ENCODE results near the gene WDR82.

The WDR82 gene

DNA sequence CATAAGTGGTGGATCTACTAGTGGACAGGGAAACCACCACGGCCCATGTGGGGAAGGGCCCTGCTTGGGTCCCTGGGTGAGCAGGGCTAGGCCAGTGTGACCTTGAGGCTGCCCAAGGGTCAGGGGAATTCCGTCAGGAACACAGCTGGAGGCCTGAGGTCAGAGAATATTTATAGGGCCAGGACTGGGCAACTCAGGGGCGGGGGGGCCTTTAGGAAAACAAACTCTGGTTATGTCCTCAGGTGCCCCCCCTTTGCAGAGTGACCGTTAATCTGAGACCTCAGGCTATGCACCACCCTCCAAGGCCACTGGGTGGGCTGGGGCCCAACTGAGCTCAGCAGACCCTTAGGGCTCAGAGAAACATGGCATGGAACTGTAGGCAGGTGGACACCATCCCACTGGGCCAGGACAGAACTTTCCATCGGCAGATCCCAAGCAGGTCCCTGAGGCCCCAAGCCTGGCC lies 42.0 kb downstream of the WDR82 start:
- no peak for DNase-seq

DNA sequence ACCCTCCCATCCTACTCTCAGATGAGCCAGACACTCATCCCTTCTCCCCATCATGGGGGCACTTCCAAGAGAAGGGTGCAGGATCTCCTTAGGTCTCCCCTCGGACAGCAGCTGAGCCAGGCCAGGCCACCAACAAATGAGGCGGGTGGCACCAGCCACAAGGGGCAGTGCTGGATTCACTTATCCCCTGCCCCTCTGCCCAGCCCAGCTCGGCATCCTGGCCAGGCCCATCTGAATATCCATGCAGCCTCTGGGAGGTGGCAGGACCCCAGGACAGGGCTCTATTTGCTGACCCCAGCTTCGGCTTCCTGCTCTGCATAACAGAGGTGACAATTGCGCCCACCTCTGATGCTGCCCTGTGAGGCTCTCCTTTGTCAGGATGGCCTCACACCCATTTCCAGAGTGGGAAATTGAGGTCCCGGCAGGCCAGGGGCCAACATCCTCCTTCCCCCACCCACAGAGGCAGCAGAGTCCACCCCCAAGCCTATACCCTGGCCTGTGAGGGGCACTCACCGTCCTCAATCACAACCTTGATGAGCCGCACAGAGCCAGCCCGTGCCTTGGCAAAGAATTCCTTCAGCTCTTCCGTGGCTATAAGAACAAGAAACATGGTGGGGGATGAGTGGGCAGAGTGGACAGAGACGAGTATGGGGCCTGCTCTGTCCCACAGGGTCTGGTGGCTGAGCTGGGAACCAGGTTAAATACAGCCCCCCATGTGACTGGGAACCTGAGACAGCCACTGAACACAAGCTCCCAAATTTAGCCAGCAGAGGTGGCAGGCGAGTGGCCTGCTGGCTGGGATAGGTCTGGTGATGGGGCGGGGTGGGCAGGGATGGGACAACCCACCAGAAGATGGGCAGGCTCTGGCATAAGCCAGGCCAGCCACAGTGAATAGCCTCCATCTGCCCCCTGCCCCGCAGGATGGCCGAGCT lies 43.7 kb downstream of the WDR82 start:
- DNase-seq: no peak

DNA sequence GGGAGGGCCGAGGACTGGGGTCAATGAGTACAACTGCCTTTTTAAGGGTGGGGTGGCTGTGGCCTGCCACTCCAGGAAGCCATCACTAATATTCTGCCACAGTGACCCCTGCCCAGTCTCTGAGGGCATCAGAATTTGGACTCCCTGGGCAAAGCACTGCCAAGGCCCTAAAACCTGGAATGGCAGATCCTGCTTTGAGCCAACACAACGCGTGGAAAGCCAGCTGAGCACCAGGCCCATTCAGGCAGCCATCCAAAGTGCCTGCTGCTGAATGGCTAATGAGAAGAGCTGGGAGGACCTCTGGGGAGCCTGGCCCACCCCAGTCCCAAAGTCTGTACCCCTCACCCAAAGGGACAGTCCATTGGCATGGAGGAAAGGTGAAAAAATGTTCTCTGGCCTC lies 44.5 kb downstream of the WDR82 start:
- no peak for DNase-seq

DNA sequence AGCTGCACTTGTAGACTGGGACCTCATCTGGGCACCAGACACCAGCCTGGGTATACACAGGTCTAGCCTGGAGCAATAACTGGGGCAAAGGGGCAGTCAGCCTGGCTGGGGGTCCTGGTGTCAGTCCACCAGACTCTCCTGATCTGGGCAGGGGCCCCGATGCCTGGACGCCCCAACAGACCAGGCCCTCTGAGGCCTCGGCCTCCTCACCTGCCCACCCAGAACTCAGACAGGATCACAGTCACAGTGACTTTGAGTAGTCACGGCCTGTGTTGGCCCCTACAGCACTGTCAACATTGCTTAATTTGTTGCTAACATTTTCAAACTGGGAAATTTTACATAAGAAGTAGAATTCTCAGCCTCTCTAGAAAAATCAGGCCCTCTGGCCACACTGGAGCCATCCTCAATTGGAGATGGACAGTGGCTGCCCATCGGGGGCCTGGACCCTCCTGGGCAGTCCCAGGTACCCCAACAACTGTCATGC lies 45.3 kb downstream of the WDR82 start:
- DNase-seq: no peak

DNA sequence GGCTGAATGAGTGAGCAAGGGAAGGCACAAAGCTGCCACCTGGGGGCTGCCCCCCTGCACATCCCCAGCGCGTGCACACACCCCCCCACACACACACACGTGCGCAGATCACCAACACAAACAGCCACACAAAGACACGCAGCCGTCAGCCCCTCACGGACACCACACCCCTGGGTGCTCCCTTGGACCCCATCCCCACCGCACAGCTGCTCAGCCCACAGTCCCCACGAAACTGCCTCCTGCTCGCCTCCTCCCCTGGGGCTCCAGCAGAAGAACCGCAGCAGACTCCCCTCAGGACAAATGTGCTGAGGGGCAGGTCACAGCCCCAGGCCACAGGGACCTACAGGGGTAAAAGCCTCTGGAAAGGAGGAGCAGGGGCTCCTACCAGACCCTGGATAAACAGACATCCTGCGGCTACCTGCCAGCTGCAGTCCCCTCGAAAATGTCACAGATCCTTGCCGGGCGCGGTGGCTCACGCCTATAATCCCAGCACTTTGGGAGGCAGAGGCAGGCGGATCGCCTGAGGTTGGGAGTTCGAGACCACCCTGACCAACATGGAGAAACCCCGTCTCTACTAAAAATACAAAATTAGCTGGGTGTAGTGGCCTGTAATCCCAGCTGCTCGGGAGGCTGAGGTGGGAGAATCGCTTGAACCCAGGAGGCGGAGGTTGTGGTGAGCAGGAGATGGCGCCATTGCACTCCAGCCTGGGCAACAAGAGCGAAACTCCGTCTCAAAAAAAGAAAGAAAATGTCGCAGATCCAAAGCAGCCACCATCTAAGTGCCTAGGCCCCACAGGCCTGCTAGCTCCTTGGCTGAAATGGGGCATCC lies 46.0 kb downstream of the WDR82 start:
- DNase-seq: no peak

DNA sequence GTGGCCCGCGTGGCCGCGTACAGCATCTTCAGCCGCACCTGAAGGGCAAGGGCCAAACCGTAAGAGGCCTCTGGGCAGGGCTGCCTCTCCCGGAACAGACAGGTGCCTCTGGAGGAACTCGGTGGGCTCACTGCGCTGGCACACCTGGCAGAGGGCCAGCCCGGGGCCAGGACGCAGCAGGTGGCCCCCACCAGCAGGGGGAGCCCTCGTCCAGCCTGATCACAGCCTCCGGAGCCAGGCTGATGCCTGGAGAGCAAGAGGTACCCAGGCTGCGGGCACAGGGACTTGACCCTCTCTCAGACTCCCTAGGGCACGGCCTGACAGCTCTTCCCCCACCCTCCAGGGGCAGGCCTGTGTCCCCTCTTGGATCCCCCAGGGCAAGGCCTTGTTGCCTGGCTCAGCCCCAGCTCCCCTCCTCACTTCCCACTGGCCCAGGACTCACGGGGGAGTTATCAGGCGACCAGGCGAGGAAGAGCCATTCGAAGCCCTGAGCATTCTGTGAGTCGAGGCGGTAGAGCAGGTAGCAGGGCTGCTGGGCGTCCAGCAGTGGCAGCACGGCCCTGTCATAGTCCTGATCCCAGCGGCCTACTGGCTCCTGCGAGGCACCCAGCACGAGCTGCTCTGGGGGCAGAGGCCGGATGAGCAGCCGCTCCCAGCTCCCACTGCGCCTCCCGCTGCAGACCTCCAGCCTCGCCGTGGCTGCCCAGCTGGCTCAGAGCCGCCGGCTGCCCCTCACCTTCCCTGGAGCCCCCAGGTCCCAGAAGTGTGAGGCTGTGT lies 46.8 kb downstream of the WDR82 start:
- peak; percentile 92 for DNase-seq

DNA sequence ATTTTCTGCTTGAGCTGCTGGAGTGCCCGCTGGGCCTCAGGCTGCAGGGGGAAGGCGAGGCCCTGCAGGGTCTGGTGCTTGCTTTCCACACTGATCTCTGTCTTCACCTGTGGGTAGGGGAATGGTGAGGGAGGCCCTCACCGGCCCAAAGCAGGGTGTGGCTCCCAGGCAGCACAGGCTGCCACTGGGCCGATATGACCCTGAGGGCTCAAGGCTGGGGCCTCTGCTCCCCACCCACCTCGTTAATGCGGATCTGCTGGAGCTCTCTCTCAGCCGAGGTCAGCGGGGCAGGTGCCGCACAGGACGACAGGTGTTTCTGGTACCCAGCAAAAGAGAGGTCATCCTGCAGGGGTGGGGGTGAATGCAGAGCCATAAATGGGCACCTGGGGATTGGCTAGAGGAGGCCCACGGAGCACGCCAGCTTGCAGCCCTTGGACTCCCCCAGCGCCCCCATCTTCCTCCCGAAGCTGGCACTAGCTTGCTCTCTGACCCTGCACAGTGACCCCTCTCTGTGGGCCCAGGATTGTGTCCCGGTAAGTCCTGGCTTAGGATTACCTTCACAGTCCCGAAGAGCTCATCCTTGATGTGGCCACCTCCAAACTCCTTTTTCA lies 47.5 kb downstream of the WDR82 start:
- DNase-seq: no peak

DNA sequence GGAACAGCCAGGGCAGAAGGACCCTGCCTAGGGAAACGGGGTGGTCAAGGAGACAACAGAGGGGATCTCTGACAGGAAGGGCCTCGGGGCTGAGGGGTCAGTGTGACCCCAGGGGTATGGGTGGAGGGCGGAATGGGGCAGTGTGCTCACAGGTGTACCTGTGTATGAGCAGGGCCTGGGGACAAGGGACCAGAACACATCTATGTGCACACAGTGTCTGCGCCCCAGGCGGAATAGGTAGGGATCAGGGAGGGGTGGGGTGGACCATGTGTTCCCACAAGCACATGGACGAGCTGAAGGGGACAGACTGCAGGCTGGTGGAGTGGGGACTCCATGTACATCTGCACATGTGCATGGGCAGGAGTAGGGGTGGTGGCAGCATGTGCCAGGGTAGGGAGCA lies 48.0 kb downstream of the WDR82 start:
- DNase-seq: no peak

DNA sequence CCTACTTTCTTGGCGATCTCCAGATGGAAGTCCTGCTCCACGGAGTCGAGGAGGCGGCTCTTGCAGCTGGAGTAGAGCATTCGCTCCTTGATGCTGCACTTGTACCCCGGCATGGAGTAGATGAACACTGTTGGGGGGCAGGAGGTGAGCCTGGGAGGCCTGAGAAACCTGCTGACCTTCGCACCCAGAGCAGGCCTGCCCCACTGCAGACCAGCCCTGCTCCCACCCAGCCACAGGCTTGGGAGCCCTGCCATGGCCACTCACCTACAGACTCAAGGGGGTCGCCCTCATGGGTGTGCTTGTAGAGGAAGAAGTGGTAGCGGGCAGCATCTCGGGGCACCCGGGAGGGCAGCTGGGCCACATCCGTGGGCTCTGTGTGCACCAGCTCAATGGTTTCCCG lies 48.8 kb downstream of the WDR82 start:
- no peak for DNase-seq

DNA sequence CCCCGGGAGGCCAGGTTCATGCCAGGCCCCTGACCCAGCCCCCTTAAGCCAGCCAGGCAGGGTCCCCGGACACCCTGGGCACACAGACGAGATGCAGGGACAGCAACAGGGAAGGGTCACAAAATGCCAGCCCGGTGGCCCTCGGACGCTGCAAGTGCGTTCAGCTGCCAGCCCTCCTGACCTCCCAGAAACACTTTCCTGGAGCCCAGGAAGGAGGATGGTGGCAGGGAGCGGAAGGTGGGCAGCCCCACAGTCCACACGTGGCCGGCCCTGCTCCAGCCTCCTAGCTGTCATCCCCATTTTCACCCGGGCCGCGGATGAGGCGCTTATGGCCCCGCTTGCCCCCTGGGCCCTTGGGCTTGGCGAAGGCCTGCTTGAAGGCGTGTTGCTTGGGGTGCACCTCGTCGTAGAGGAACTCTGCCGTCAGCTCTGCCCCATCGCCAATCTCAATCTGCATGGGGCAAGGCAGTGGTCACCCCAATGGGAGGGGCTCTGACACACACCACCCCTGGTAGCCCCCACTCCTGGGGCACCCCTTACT lies 49.6 kb downstream of the WDR82 start:
- DNase-seq: no peak

DNA sequence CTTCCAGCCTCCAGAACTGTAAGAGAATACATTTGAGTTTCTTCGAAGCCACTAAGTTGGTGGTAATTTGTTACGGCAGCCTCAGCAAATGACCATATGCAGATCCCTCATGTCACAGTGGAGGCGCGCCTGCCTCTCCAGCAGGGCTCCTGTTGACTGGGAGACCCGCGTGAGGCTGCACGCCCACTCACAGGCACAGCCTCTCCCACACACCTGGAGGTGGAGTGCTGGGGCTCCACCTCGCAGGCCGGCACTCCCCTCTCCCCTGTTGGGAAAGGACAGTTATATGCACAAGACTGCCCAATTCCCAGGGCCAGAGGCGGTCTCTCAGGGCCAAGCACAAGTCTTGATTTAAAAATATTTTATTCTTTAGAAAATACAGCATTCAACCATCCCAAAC lies 50.2 kb downstream of the WDR82 start:
- DNase-seq: no peak

DNA sequence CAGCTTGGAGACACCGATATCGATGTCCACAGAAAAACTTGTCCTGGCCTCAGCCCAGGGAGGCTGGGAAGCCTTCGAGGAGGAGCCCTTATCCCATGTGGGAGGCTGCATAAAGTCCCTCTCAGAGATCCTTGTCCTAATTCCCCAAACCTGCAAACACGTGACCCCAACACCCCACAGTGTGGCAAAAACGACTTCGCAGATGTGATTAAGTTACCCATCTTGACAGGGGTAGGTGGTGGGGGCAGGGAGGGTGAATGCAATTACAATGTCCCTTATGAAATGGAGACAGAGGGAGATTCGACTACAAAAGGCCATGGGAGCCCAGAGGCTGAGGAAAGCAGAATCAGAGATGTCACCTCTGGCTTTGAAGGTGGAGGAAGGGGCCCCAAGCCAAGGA lies 50.7 kb downstream of the WDR82 start:
- no peak for DNase-seq

DNA sequence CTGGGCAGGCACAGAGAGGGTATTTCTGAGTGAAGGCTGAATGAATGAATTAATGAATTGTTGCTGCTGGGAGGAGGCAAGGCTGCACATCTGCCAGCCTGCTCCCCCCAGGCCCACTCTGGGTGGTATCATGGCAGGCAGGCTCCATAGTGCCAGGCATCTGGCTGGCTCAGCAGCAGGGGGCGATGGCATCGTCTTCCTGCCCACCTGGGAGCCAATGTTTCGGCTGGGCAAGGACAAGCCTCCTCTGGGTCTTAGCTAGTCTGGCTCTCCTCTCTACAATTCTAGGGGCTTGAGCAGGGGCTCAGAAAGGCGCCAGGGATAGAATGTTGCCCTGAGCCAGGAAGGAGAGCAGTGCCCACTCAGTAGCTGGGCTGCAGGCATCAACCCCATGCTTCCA lies 51.3 kb downstream of the WDR82 start:
- no peak for DNase-seq

DNA sequence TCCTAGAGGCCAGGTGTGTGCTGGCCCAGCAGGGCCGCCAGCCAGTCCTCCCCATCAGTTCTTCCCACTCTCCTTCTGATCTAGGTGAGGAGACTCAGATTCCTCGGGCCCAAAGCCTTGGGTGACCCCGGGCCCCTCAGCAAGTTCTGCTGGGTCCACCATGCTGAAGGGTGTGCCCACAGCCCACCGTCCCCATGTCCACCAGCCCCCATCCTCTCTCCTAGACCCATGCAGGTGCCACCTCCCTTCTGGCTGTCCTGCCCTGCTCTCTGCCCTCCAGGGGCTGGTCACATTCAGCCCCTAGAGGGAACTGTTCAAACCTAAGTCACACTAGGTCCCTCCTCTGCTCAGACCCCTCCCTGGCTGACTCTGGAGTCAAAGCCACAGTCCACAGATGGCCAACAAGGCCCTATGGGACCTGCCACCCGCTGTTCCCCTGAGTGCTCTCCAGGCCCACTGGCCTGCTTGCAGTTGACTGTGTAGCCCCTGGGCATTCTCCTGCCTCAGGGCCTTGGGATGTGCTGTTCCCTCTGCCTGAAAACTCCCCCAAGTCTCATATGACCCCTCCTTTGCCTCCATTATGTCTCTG lies 52.1 kb downstream of the WDR82 start:
- no peak for DNase-seq

DNA sequence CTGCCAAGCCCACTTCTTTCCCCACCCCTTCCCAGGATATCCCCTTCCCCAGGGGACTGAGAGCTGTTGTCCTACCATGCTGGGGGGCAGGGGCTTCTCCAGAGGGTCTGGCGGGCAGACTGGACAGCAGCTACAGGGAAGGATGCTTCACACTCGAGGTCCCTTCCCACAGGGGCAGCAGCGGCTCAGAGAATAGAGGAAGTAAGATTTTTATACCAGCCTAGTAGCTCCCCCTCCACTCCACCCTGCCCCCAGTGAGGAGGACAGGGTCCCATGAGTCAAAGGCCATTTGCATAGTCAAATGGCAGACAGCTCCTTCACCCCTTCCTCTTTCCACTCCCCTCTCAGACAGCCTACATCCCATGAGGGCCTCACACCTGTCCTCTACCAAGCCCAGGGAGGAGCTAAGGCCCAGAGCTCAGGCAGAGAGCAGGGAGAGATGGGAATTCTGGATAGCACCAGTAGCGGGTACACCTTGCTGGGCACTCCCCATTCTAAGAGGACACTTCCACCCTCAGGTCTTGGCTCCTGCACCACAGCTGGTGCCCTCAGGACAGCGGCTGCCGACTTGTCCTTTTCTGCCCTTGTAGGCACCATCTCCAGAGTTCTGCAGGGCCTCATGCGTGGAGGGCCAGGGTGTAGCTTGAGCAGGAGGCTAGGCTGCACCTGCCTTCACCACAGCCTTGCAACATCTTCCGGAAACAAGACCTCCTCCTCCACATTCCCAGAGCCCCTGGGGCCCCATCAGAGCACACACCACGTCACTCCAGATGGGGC lies 52.8 kb downstream of the WDR82 start, which contains the start of gene TLR9:
TLR9 (minus strand) TSS at position 194 of the 777 bp plus-strand sequence; CDS start at position 78, 116 bp downstream.
- no peak for DNase-seq

DNA sequence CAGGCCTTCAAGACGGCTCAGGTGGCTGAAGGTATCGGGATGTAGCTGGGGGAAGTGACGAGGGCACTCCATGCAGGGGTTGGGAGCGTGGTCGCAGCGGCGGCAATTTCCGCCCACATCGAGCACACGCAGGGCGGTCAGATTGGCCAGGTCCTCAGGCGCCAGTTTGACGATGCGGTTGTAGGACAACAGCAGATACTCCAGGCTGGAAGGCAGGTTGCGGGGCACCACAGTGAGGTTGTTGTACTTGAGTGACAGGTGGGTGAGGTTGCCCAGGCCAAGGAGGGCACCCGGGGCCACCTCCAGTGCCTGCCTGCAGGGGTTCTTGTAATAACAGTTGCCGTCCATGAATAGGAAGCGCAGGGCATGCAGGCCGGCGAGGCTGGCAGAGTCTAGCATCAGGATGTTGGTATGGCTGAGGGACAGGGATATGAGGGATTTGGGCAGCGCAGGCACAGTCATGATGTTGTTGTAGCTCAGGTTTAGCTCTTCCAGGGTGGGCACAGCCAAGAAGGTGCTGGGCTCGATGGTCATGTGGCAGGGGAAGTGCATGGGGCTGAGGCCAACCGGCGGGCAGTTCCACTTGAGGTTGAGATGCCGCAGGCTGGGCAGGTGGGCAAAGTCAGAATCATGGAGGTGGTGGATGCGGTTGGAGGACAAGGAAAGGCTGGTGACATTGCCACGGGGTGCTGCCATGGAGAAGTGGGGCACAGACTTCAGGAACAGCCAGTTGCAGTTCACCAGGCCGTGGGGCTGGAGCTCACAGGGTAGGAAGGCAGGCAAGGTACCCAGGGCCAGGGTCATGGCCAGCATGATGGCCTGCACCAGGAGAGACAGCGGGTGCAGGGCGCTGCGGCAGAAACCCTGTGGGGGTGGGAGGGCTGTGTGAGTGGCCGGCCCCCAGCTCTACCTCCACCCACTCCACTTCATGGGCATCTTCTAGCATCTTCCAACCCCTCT lies 54.7 kb downstream of the WDR82 start:
- no peak for DNase-seq

DNA sequence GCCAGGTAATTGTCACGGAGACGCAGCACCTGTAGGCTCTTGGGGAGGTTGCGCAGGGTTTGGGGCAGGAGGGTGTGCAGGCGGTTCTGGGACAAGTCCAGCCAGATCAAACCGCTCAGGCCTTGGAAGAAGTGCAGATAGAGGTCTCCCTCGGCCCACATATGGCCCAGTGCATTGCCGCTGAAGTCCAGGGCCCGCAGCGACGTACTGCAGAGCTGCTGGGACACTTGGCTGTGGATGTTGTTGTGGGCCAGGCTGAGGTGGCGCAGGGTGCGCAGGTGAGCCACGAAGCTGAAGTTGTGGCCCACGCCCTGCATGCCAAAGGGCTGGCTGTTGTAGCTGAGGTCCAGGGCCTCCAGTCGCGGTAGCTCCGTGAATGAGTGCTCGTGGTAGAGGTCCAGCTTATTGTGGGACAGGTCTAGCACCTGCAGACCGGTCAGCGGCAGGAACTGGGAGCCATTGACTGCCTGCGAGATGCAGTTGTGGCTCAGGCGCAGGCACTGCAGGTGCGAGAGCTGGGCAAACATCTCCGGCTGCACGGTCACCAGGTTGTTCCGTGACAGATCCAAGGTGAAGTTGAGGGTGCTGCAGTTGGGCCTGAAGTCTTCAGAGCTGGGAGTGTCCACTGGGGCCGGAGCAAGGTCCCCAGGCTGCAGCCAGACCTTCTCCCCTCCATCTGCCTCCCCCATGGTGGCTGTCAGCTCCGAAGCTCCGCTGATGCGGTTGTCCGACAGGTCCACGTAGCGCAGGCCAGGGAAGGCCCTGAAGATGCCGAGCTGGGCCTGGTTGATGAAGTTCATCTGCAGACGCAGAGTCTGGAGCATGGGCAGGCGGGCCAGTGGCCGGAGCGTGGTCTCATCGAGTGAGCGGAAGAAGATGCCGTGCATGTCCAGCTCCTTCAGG lies 55.9 kb downstream of the WDR82 start:
- no peak for DNase-seq

DNA sequence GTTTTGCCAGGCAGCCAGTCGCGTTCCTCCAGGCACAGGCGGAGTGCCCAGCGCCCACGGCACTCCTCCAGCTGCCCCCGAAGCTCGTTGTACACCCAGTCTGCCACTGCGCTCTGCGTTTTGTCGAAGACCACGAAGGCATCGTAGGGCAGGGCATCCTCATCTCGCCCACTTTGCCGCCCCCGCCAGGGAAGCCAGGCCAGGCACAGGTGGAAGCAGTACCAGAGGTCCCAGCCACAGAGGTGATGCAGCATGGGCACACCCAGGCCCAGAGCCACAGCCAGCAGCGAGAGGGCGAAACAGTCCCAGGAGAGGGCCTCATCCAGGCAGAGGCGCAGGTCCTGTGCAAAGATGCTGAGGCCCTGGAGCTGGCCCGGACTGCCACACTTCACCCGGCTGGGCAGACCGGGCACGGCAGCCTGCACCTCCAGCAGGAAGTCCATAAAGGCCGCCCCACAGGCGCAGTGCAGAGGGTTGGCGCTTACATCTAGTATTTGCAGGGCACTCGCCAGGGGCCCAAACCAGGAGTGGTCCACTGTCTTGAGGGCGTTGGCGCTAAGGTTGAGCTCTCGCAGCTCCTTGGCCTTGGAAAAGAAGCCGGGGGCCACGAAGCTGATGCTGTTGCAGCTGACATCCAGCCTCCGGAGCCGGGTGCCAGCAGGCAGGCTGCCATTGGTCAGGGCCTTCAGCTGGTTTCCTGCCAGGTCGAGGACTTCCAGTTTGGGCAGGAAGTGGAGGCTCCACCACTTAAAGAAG lies 56.7 kb downstream of the WDR82 start:
- no peak for DNase-seq

Data from activated CD8-positive, alpha-beta memory T cell treated with anti-CD3 and anti-CD28 coated beads, Interleukin-2, amount 50 U/mL, for 4 hours (primary cell).